ENCODE data around the gene ROBO1.

The ROBO1 gene

GRCh38 chr3:78863306-78864203 is 904.2 kb downstream of the ROBO1 start:
- no peak for DNase-seq

- no peak for DNase-seq
These were observed 906.6 kb downstream of the ROBO1 start for GRCh38 chr3:78861156-78861555.

GRCh38 chr3:78860567-78860966 is 907.2 kb downstream of the ROBO1 start:
- DNase-seq: no peak

- DNase-seq: no peak
These were observed 908.9 kb downstream of the ROBO1 start for GRCh38 chr3:78858910-78859309.

GRCh38 chr3:78858174-78858573 is 909.6 kb downstream of the ROBO1 start:
- DNase-seq: no peak

- no peak for DNase-seq
These were observed 910.2 kb downstream of the ROBO1 start for GRCh38 chr3:78857494-78858111.

GRCh38 chr3:78856164-78856563 is 911.6 kb downstream of the ROBO1 start:
- DNase-seq: no peak

GRCh38 chr3:78855190-78855589 is 912.6 kb downstream of the ROBO1 start:
- no peak for DNase-seq

GRCh38 chr3:78848392-78849288 is 919.2 kb downstream of the ROBO1 start:
- DNase-seq: no peak

- DNase-seq: no peak
These were observed 920.2 kb downstream of the ROBO1 start for GRCh38 chr3:78847603-78848002.

- DNase-seq: no peak
These were observed 920.6 kb downstream of the ROBO1 start for GRCh38 chr3:78847203-78847602.

GRCh38 chr3:78846718-78847117 is 921.1 kb downstream of the ROBO1 start:
- DNase-seq: no peak

GRCh38 chr3:78845605-78846004 is 922.2 kb downstream of the ROBO1 start:
- no peak for DNase-seq

- no peak for DNase-seq
These were observed 923.5 kb downstream of the ROBO1 start for GRCh38 chr3:78844307-78844706.

GRCh38 chr3:78839693-78840092 is 928.1 kb downstream of the ROBO1 start:
- DNase-seq: no peak

GRCh38 chr3:78838362-78838761 is 929.4 kb downstream of the ROBO1 start:
- DNase-seq: no peak

GRCh38 chr3:78834910-78835309 is 932.9 kb downstream of the ROBO1 start:
- DNase-seq: no peak

GRCh38 chr3:78832785-78833204 is 935.0 kb downstream of the ROBO1 start:
- DNase-seq: no peak

GRCh38 chr3:78831446-78831972 is 936.3 kb downstream of the ROBO1 start:
- no peak for DNase-seq

GRCh38 chr3:78830470-78830869 is 937.3 kb downstream of the ROBO1 start:
- DNase-seq: no peak

GRCh38 chr3:78827618-78828017 is 940.2 kb downstream of the ROBO1 start:
- DNase-seq: no peak

- DNase-seq: no peak
These were observed 942.0 kb downstream of the ROBO1 start for GRCh38 chr3:78825858-78826215.

All from activated T-cell treated with anti-CD3 and anti-CD28 coated beads for 4 hours (primary cell).